ENCODE data around the gene CHD2.

CHD2 gene

DNA sequence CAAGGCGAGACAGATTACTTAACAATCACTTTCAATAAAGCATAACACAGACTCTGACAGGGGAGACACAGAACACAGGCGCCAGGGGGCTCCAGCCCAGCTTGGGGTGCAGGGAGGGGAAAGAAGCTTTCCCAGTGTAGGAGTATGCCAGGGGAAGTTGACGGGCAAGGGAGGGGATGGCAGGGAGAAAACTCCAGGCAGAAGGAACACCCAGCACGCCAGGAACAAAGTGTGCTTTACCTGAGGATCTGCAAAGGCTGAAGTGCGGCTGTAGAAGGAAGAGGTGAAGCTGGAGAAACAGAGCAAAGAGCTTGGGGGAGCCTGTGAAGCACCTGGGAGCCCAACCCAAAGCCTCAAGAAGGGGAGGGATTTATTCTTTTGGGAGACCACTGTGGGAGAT is 176.8 kb downstream of the CHD2 start:
- Histone ChIP-seq H3K18ac (ENCODE audit: low read depth in 1 of 2, low read length in 2 of 2) (no peak overlapping the region), H2BK120ac (ENCODE audit: low read depth, low read length) (no peak overlapping the region), H3K27me3 (ENCODE audit: control insufficient read depth in 1 of 2, insufficient read depth in 1 of 2, low read length in 2 of 2) (peaks cover 38 to 67% of the 10 kb centered on the region in 2 experiments), H3K4me2 (ENCODE audit: low read length, poor library complexity, severe bottlenecking) (no peak overlapping the region), H3K9ac (ENCODE audit: low read length) (no peak overlapping the region), H3K14ac (ENCODE audit: low read length in 2 of 2) (no peak overlapping the region), H4K91ac (ENCODE audit: low read length) (no peak overlapping the region), H3K79me1 (replicated peaks; ENCODE audit: low read length, poor library complexity, severe bottlenecking) (no peaks in the 10 kb centered on the region), H2BK15ac (ENCODE audit: low read depth, poor library complexity, severe bottlenecking) (no peak overlapping the region), H4K8ac (ENCODE audit: low read length) (no peak overlapping the region), H3K23ac (ENCODE audit: low read length in 2 of 2) (no peak overlapping the region), H3K4me3 (ENCODE audit: insufficient read depth in 1 of 2, low read depth in 1 of 2, low read length in 2 of 2) (no peak overlapping the region), H3K27ac (ENCODE audit: low read length, poor library complexity, severe bottlenecking) (no peak overlapping the region), H2BK5ac (ENCODE audit: low read depth, low read length, poor library complexity, severe bottlenecking) (no peak overlapping the region), H3K36me3 (ENCODE audit: control insufficient read depth in 1 of 2, insufficient read depth in 2 of 2, low read depth in 1 of 2, low read length in 2 of 2) (no peaks in the 10 kb centered on the region), H3K9me3 (ENCODE audit: control insufficient read depth, low read length) (no peaks in the 10 kb centered on the region), H2AFZ (ENCODE audit: low read depth, low read length) (no peak overlapping the region), H3K4ac (ENCODE audit: low read depth in 1 of 2, low read length in 2 of 2) (no peak overlapping the region), H2BK12ac (ENCODE audit: low read length in 2 of 2) (no peak overlapping the region), H2AK5ac (ENCODE audit: low read length, severe bottlenecking) (no peak overlapping the region), H3K4me1 (ENCODE audit: control insufficient read depth, insufficient read depth, low read depth, low read length) (peaks cover 13% of the 10 kb centered on the region)
- 85% methylated on average over 4 of the region's 5 CpGs for WGBS
- no peak for DNase-seq

Measured in mesenchymal stem cell (in vitro differentiated cells and primary cell).